COLO829 (cell line): ENCODE results near the gene BMP5.

ENCODE experiments used
- DNase-seq: peaks from one replicate; pipeline ENCODE4 v3.0.0; 2012; ENCODE audit warnings: low spot score

BMP5 gene

GRCh38 chr6:55708711-55709110, 166.7 kb downstream of the BMP5 start:
- no peak for DNase-seq

DNA sequence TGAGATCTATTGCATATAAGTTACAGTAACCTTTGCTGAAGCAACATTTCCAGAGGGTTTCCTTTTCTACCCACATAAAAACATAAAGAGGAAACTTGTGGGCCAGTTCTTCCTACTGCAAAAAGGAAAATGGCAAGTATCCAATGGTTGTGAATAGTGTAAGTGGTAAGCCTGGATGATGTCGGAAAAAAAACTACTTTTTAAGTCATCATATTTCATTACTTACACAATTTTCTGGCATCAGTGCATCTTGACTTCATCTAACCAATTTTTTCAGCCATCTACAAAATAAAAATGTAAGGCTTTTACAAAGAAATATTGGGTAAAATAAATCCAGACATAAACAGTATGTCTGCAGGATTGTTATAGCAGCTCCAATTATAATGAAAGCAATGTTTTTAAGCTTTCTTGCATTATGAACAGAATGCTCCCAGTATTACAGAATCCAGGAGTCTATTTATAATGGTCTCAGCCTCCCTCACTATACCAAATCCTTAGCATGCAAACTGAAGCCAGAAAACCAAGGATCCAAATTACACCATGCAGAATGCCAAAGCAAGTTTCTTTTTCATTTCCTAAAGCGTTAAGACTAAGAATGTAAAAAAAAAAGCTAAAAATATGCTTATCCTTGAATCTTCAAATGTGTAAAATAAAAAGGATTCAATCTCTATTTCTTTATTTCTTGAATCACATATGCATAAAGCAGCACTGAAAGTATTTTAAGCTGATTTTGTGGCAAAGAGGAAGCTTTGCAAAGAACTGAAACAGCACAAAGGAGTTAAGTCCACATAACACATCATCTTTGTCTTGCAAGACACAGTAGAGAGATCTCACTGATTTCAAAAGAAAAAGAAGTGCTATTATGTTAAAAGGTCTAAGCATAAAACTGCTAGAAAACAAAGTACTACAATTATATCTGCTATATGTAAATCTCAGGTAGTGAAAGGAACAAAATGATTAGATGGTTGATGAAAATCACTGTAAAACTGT, 169.6 kb downstream of the BMP5 start:
- no peak for DNase-seq

GRCh38 chr6:55704421-55704820, 171.0 kb downstream of the BMP5 start:
- DNase-seq, result no peak
